GM15510 (cell line): ENCODE data around the gene EIF1B.

Experiments
- POLR2A ChIP-seq: IDR thresholded peaks from 3 replicates; pipeline ENCODE4 v1.6.1; 2011; ENCODE audit warnings: borderline replicate concordance; ENCODE audit not compliant: insufficient read length; ENCODE audit errors: extremely low read depth

The EIF1B gene

GRCh38 chr3:40309418-40309924 lies at the start of gene EIF1B:
EIF1B (plus strand) TSS chr3:40309707; CDS start chr3:40309942, 235 bp downstream.
- peak; percentile 85 for TF ChIP-seq POLR2A

- no peak for TF ChIP-seq POLR2A
Measured at GRCh38 chr3:40262331-40262730, 47.2 kb upstream of the EIF1B start.

- TF ChIP-seq POLR2A = no peak
Measured at GRCh38 chr3:40264451-40264850, 45.1 kb upstream of the EIF1B start.

GRCh38 chr3:40265181-40265580 lies 44.3 kb upstream of the EIF1B start:
- TF ChIP-seq POLR2A = no peak

GRCh38 chr3:40267937-40268724 lies 41.4 kb upstream of the EIF1B start:
- TF ChIP-seq POLR2A = no peak

- no peak for TF ChIP-seq POLR2A
Measured at GRCh38 chr3:40268802-40269524, 40.5 kb upstream of the EIF1B start.

GRCh38 chr3:40278791-40279190 lies 30.7 kb upstream of the EIF1B start:
- no peak for TF ChIP-seq POLR2A

GRCh38 chr3:40281995-40282394 lies 27.5 kb upstream of the EIF1B start:
- no peak for TF ChIP-seq POLR2A

GRCh38 chr3:40287248-40287647 lies 22.3 kb upstream of the EIF1B start:
- TF ChIP-seq POLR2A = no peak

GRCh38 chr3:40290396-40290795 lies 19.1 kb upstream of the EIF1B start:
- TF ChIP-seq POLR2A = no peak

GRCh38 chr3:40291471-40291870 lies 18.0 kb upstream of the EIF1B start:
- TF ChIP-seq POLR2A = no peak

GRCh38 chr3:40292637-40293349 lies 16.7 kb upstream of the EIF1B start:
- no peak for TF ChIP-seq POLR2A

GRCh38 chr3:40294434-40294833 lies 15.1 kb upstream of the EIF1B start:
- no peak for TF ChIP-seq POLR2A

- no peak for TF ChIP-seq POLR2A
Measured at GRCh38 chr3:40298075-40298474, 11.4 kb upstream of the EIF1B start.

- TF ChIP-seq POLR2A = no peak
Measured at GRCh38 chr3:40299130-40299720, 10.3 kb upstream of the EIF1B start.
